HEK293 (cell line): Measurements from ENCODE around the gene MRPL36.

Source experiments
- CTCF ChIA-PET: fragments of 350-600 bp; formaldehyde crosslinking; extraction: SDS; loops from one replicate; lab custom pipeline; 2021; ENCODE audit warnings: antibody characterized with exemption; lab: Yijun Ruan, JAX
- POLR2A ChIA-PET: fragments of 300-600 bp; formaldehyde crosslinking; extraction: SDS; loops from one replicate; lab custom pipeline; 2020; ENCODE audit warnings: antibody characterized with exemption, inconsistent platforms; lab: Yijun Ruan, JAX
- H3K27ac ChIP-seq: fragments of 200-500 bp; sonication (Bioruptor generic); 2 replicates; pipeline ENCODE4 v1.5.1; 2014; ENCODE audit warnings: low read depth, low read length, control low read depth, inconsistent platforms; ENCODE audit errors: extremely low read depth
- H3K36me3 ChIP-seq, 2 experiments: fragments of 200-500 bp in 1 of 2; sonication (Bioruptor generic) in 1 of 2; 1 replicate in 1 of 2; 2 replicates in 1 of 2; pipeline ENCODE4 v1.5.1; 2014 to 2017; ENCODE audit warnings: inconsistent platforms in 2 of 2, low read length in 2 of 2; ENCODE audit not compliant: control insufficient read depth in 2 of 2, insufficient read depth in 1 of 2
- H3K4me1 ChIP-seq: fragments of 200-500 bp; sonication (Bioruptor generic); 2 replicates; pipeline ENCODE4 v1.5.1; 2014; ENCODE audit warnings: mild to moderate bottlenecking, low read length, inconsistent platforms; ENCODE audit not compliant: control insufficient read depth, insufficient read depth
- H3K4me3 ChIP-seq: 2 replicates; pipeline ENCODE4 v1.5.1; 2011; ENCODE audit warnings: low read depth, mild to moderate bottlenecking, control low read depth, low read length, moderate library complexity
- H3K9me3 ChIP-seq: fragments of 200-500 bp; sonication (Bioruptor generic); 2 replicates; pipeline ENCODE4 v1.5.1; 2014; ENCODE audit warnings: low read depth, low read length, inconsistent platforms; ENCODE audit not compliant: control insufficient read depth, insufficient read depth
- BCL11B ChIP-seq: fragments of 450-650 bp; formaldehyde crosslinking; IDR thresholded peaks from 2 replicates; pipeline ENCODE4 v1.5.1; 2016; ENCODE audit warnings: low read depth, missing biosample characterization, missing genetic modification characterization
- EGR2 ChIP-seq: fragments of 450-650 bp; formaldehyde crosslinking; IDR thresholded peaks from 2 replicates; pipeline ENCODE4 v1.5.1; 2016; ENCODE audit warnings: low read depth, missing biosample characterization, missing genetic modification characterization
- KLF1 ChIP-seq: fragments of 450-650 bp; formaldehyde crosslinking; IDR thresholded peaks from 2 replicates; pipeline ENCODE4 v1.5.1; 2016; ENCODE audit warnings: missing biosample characterization, missing genetic modification characterization
- SCRT2 ChIP-seq: fragments of 450-650 bp; formaldehyde crosslinking; IDR thresholded peaks from 2 replicates; pipeline ENCODE4 v1.5.1; 2016; ENCODE audit warnings: missing biosample characterization, missing genetic modification characterization
- SP2 ChIP-seq: fragments of 450-650 bp; formaldehyde crosslinking; IDR thresholded peaks from 2 replicates; pipeline ENCODE4 v1.5.1; 2016; ENCODE audit warnings: missing biosample characterization, missing genetic modification characterization
- SP7 ChIP-seq: fragments of 450-650 bp; formaldehyde crosslinking; IDR thresholded peaks from 2 replicates; pipeline ENCODE4 v1.5.1; 2016; ENCODE audit warnings: missing biosample characterization, missing genetic modification characterization
- ZFHX2 ChIP-seq: fragments of 450-650 bp; formaldehyde crosslinking; conservative IDR thresholded peaks from 2 replicates; pipeline ENCODE4 v1.5.1; 2016; ENCODE audit warnings: missing biosample characterization, missing genetic modification characterization
- ZNF121 ChIP-seq: fragments of 450-650 bp; formaldehyde crosslinking; IDR thresholded peaks from 2 replicates; pipeline ENCODE4 v1.5.1; 2016; ENCODE audit warnings: missing biosample characterization, missing genetic modification characterization
- ZNF146 ChIP-seq: fragments of 450-650 bp; formaldehyde crosslinking; IDR thresholded peaks from 2 replicates; pipeline ENCODE4 v1.5.1; 2016; ENCODE audit warnings: missing biosample characterization, missing genetic modification characterization
- ZNF311 ChIP-seq: fragments of 450-650 bp; formaldehyde crosslinking; IDR thresholded peaks from 2 replicates; pipeline ENCODE4 v1.5.1; 2017; ENCODE audit warnings: missing biosample characterization, missing genetic modification characterization, borderline replicate concordance
- ZNF510 ChIP-seq: fragments of 450-650 bp; formaldehyde crosslinking; IDR thresholded peaks from 2 replicates; pipeline ENCODE4 v1.5.1; 2018; ENCODE audit warnings: mild to moderate bottlenecking, missing genetic modification characterization, missing biosample characterization; ENCODE audit not compliant: insufficient replicate concordance
- ZNF530 ChIP-seq: fragments of 450-650 bp; formaldehyde crosslinking; IDR thresholded peaks from 2 replicates; pipeline ENCODE4 v1.5.1; 2016; ENCODE audit warnings: low read depth, missing biosample characterization, missing genetic modification characterization
- ZNF768 ChIP-seq: fragments of 450-650 bp; formaldehyde crosslinking; IDR thresholded peaks from 2 replicates; pipeline ENCODE4 v1.5.1; 2018; ENCODE audit warnings: missing biosample characterization, mild to moderate bottlenecking, missing genetic modification characterization
- TF ChIP-seq, protein P1 (sequence below): fragments of 450-650 bp; formaldehyde crosslinking; IDR thresholded peaks from 2 replicates; pipeline ENCODE4 v1.5.1; 2016; ENCODE audit warnings: missing biosample characterization, missing genetic modification characterization
- TF ChIP-seq, protein P2 (sequence below): fragments of 450-650 bp; formaldehyde crosslinking; IDR thresholded peaks from 2 replicates; pipeline ENCODE4 v1.5.1; 2016; ENCODE audit warnings: missing biosample characterization, missing genetic modification characterization
- TF ChIP-seq, protein P3 (sequence below): fragments of 450-650 bp; formaldehyde crosslinking; IDR thresholded peaks from 2 replicates; pipeline ENCODE4 v1.5.1; 2016; ENCODE audit warnings: missing biosample characterization, missing genetic modification characterization

The MRPL36 gene

DNA sequence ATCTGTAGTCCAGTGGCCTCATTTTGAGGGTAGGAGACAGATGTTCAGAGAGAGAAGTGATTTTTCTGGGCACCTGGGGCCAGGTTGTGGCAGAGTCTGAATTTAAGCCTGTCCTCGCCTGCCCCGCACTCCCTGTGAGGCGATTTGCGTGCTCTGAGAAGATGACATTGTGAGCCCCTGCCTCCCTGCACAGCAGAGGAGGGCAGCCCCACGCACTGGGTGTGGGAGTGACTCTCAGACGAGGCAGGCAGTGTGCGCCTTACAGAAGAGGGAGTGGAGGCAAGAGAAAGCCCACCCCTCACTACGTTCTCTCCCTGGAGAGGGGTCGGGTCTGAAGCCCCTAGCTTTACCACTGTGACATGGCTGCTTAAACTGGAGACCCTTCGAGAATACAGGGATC, 47.4 kb upstream of the MRPL36 start:
- Histone ChIP-seq H3K4me1 (peaks cover 1% of the 10 kb centered on the region; the same call in 1 of the 2 replicates), H3K9me3 (no peaks in the 10 kb centered on the region), H3K27ac (no peak overlapping the region), H3K36me3 (no peaks in the 10 kb centered on the region), H3K4me3 (no peak overlapping the region)
- ChIA-PET CTCF (no interaction called here), POLR2A (no interaction called here)
- no peak for TF ChIP-seq ZNF530 (tag by site-specific recombination)
- TF ChIP-seq EGR2 (tag by site-specific recombination), result peak; percentile 20; the same call in 1 of the 2 replicates
- 0 out of 2 replicates have a peak, but pooled peaks have one; percentile 26 for TF ChIP-seq ZFHX2 (tag by site-specific recombination)
- TF ChIP-seq ZNF121 (tag by site-specific recombination), result no peak
- TF ChIP-seq BCL11B (tag by site-specific recombination), result no peak
- TF ChIP-seq, protein P1, sequence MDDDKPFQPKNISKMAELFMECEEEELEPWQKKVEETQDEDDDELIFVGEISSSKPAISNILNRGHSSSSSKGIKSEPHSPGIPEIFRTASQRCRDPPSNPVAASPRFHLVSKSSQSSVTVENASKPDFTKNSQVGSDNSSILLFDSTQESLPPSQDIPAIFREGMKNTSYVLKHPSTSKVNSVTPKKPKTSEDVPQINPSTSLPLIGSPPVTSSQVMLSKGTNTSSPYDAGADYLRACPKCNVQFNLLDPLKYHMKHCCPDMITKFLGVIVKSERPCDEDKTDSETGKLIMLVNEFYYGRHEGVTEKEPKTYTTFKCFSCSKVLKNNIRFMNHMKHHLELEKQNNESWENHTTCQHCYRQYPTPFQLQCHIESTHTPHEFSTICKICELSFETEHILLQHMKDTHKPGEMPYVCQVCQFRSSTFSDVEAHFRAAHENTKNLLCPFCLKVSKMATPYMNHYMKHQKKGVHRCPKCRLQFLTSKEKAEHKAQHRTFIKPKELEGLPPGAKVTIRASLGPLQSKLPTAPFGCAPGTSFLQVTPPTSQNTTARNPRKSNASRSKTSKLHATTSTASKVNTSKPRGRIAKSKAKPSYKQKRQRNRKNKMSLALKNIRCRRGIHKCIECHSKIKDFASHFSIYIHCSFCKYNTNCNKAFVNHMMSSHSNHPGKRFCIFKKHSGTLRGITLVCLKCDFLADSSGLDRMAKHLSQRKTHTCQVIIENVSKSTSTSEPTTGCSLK (tag by site-specific recombination), result no peak
- no peak for TF ChIP-seq ZNF146 (tag by site-specific recombination)
- no peak for TF ChIP-seq SP2
- peak; percentile 5 for TF ChIP-seq SCRT2 (tag by site-specific recombination)
- TF ChIP-seq, protein P2, sequence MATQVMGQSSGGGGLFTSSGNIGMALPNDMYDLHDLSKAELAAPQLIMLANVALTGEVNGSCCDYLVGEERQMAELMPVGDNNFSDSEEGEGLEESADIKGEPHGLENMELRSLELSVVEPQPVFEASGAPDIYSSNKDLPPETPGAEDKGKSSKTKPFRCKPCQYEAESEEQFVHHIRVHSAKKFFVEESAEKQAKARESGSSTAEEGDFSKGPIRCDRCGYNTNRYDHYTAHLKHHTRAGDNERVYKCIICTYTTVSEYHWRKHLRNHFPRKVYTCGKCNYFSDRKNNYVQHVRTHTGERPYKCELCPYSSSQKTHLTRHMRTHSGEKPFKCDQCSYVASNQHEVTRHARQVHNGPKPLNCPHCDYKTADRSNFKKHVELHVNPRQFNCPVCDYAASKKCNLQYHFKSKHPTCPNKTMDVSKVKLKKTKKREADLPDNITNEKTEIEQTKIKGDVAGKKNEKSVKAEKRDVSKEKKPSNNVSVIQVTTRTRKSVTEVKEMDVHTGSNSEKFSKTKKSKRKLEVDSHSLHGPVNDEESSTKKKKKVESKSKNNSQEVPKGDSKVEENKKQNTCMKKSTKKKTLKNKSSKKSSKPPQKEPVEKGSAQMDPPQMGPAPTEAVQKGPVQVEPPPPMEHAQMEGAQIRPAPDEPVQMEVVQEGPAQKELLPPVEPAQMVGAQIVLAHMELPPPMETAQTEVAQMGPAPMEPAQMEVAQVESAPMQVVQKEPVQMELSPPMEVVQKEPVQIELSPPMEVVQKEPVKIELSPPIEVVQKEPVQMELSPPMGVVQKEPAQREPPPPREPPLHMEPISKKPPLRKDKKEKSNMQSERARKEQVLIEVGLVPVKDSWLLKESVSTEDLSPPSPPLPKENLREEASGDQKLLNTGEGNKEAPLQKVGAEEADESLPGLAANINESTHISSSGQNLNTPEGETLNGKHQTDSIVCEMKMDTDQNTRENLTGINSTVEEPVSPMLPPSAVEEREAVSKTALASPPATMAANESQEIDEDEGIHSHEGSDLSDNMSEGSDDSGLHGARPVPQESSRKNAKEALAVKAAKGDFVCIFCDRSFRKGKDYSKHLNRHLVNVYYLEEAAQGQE (tag by site-specific recombination), result no peak
- no peak for TF ChIP-seq SP7 (tag by site-specific recombination)

DNA sequence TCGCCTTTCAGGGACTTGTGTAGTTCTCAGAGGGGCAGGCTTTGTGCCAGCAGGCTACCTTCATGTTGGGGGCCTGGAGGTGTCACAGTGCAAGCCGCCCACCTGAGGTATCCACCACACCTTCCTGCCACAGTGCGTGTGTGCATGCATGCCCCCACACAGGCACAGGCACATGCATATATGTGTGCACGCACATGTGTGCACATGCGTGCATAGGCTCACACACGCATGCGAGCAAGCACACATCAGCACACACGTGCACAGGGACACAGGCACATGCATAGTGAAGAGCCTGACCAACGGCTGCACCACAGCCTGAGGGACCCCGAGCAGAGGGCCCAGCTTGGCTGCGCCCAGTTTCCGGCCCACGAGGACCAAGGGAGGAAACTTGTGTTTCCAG, 46.9 kb upstream of the MRPL36 start:
- H3K4me3 ChIP-seq, result no peak overlapping the region
- H3K36me3 ChIP-seq, result no peaks in the 10 kb centered on the region
- POLR2A ChIA-PET, result no interaction called here
- no peak overlapping the region for H3K27ac ChIP-seq
- no peak for TF ChIP-seq EGR2 (tag by site-specific recombination)
- no peak for TF ChIP-seq KLF1
- TF ChIP-seq, protein P3, sequence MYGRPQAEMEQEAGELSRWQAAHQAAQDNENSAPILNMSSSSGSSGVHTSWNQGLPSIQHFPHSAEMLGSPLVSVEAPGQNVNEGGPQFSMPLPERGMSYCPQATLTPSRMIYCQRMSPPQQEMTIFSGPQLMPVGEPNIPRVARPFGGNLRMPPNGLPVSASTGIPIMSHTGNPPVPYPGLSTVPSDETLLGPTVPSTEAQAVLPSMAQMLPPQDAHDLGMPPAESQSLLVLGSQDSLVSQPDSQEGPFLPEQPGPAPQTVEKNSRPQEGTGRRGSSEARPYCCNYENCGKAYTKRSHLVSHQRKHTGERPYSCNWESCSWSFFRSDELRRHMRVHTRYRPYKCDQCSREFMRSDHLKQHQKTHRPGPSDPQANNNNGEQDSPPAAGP (tag by site-specific recombination), result no peak
- no peak for TF ChIP-seq ZNF311 (tag by site-specific recombination)
- TF ChIP-seq ZNF510 (tag by site-specific recombination), result no peak
- no peak for TF ChIP-seq ZNF768 (tag by site-specific recombination)
- TF ChIP-seq, all 188 proteins: peak for 0
- CTCF ChIA-PET, result no interaction called here
- H3K9me3 ChIP-seq, result no peaks in the 10 kb centered on the region
- peaks cover 4% of the 10 kb centered on the region; the same call in 1 of the 2 replicates for H3K4me1 ChIP-seq
